Esophagus squamous epithelium (tissue), 5 donors: ENCODE measurements around the gene HDAC7. TPM values are rescaled to one million over a fixed set of nuclear protein-coding genes. Genes with fewer than 3 reads are reported as not detected.
A peak's percentile ranks its signal among the peaks of the same experiment; 100 is the strongest.

Experiments used
- DNase-seq: peaks from one replicate; lab custom pipeline; 2025; lab: John Stamatoyannopoulos, UW
- H3K27ac ChIP-seq, 4 donors: fragments of 200-600 bp; sonication (generic); one replicate each; pipeline ENCODE4 v1.5.1; 2016 to 2019; ENCODE audit warnings: mild to moderate bottlenecking in 1 of 4
- H3K27me3 ChIP-seq, 4 donors: fragments of 200-600 bp; sonication (generic); 1 replicate in 3 of 4; 2 replicates in 1 of 4; pipeline versions ENCODE4 v1.5.1 to v1.6.0; 2017 to 2021; ENCODE audit warnings: antibody characterized with exemption in 1 of 4
- H3K36me3 ChIP-seq, 3 donors: fragments of 200-600 bp; sonication (generic); one replicate each; pipeline ENCODE4 v1.5.1; 2016 to 2019
- H3K4me1 ChIP-seq, 3 donors: fragments of 200-600 bp; sonication (generic); one replicate each; pipeline ENCODE4 v1.5.1; 2017 to 2019
- H3K4me3 ChIP-seq, 4 donors: fragments of 200-600 bp; sonication (generic); 1 replicate in 3 of 4; 2 replicates in 1 of 4; pipeline ENCODE4 v1.5.1; 2016 to 2019; ENCODE audit warnings: mild to moderate bottlenecking in 2 of 4, moderate library complexity in 1 of 4
- H3K9me3 ChIP-seq, 3 donors: fragments of 200-600 bp; sonication (generic); one replicate each; pipeline ENCODE4 v1.5.1; 2016 to 2019
- POLR2A ChIP-seq, 4 donors: fragments of 450-650 bp; IDR thresholded peaks; one replicate each; pipeline ENCODE4 v1.6.1; 2017; ENCODE audit warnings: antibody characterized with exemption in 4 of 4, mild to moderate bottlenecking in 4 of 4, moderate library complexity in 3 of 4
- WGBS, 2 donors: methylation state at CpG; one replicate each; pipeline ENCODE4 v1.1.5; 2018; 5-methylcytosine and 5-hydroxymethylcytosine counted together
- intact Hi-C: fragments of 100-400 bp; cut with DNase I; formaldehyde crosslinking; loops from one replicate; pipeline ENCODE4 v1.15.0; 2022
- total RNA-seq, 4 donors: library from RNA; depleted of rRNA; stranded (reverse); fragments of >200 nt; gene quantifications; one replicate each; pipeline ENCODE4 v1.1.0, GENCODE V29; 2016
- TF ChIP-seq, protein P1 (sequence below), 6 experiments: fragments of 450-650 bp in 4 of 6; fragments of 200-600 bp in 2 of 6; sonication (generic) in 2 of 6; IDR thresholded peaks; one replicate each; pipeline ENCODE4 v1.5.1; 2016 to 2019; ENCODE audit warnings: antibody characterized with exemption in 6 of 6, mild to moderate bottlenecking in 4 of 6, moderate library complexity in 4 of 6
- donor health status: DM: yes; HTN: yes; CAD: no.

The HDAC7 gene
- total RNA-seq, 4 donors from 2014 or later: 19.8 to 37.2 (median 24.0) TPM

DNA sequence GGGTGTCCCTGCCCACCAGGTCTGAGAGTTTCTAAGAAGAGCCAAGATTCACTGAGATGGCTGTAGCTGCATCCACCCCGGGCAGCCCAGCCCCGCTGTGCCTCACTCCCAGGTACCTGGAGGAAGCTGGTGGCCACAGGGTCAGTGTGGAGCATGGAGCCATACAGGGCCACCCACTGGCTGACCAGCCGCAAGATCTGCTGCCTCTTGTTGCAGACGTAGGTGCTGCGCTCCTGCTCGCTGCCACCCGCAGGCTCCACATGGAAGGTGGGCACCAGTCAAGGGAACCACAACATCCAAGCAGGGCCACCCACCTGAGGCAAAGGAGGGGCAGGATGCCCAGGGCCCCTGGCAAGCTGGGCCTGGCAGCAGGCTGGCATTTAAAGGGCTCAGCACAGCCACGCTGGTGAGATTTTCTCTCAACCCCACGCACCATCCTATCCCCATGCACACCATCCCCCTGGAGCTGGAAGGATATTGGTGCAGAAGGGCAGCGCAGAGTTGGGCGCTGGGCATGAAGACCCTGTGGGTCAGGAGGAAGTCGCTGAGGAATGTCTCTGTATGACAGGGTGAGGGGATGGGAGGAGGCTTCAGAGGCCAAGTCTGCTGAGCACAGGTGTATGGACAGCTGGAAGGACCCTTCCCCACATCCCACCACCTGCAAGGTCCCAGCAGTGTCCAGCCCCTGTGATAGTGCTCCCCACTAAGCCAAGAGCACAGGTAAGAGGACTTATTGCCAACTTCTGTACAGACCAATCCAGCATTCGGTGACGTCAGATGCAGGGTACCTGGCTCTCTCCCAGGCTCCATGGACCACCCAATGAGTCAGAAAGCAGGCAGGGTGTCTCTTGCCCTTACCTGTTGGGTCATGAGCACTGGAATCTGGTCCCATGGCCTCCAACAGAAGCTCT lies 71.9 kb downstream of the HDAC7 start:
- no peak for DNase-seq
- 67 to 81% methylated on average over 2 to 8 of the region's 14 CpGs for WGBS, 2 donors
- Histone ChIP-seq H3K4me1 (peaks cover 17 to 38% (median 21%) of the 10 kb centered on the region in 3 donors), H3K4me3 (no peak overlapping the region), H3K9me3 (no peaks in the 10 kb centered on the region), H3K27ac (no peak overlapping the region), H3K36me3 (peaks cover 5 to 60% (median 6%) of the 10 kb centered on the region in 3 donors), H3K27me3 (no peaks in the 10 kb centered on the region)
- intact Hi-C loops: loop anchor here (10.0 kb wide), 1 partner anchor 87 kb away; no protein-coding TSS in a partner anchor
- TF ChIP-seq, protein P1, sequence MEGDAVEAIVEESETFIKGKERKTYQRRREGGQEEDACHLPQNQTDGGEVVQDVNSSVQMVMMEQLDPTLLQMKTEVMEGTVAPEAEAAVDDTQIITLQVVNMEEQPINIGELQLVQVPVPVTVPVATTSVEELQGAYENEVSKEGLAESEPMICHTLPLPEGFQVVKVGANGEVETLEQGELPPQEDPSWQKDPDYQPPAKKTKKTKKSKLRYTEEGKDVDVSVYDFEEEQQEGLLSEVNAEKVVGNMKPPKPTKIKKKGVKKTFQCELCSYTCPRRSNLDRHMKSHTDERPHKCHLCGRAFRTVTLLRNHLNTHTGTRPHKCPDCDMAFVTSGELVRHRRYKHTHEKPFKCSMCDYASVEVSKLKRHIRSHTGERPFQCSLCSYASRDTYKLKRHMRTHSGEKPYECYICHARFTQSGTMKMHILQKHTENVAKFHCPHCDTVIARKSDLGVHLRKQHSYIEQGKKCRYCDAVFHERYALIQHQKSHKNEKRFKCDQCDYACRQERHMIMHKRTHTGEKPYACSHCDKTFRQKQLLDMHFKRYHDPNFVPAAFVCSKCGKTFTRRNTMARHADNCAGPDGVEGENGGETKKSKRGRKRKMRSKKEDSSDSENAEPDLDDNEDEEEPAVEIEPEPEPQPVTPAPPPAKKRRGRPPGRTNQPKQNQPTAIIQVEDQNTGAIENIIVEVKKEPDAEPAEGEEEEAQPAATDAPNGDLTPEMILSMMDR (IDR thresholded peaks at IDR 0.05): no peak
- TF ChIP-seq POLR2A (IDR thresholded peaks at IDR 0.05): no peak

DNA sequence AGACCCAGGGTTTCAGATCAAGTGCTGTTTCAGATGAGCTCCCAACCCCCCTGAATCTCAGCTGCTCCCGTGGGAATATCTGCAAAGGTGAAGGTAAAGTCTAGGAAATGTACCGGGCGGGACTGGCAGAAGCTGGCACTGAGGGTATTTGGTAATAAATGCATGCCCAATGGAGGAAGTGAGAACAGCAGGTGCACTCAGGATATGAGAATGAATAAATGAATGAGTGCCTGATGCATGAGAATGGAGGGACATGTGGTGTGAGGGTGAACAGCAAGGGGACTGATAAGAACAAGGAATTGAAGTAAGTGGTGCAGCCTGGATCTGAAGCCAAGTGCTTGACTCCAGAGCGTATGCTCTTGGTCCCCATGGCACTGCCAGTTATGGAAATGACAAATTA lies 72.6 kb downstream of the HDAC7 start:
- TF ChIP-seq, protein P1 (IDR thresholded peaks at IDR 0.05): no peak
- no peak for TF ChIP-seq POLR2A (IDR thresholded peaks at IDR 0.05)
- Histone ChIP-seq H3K9me3 (no peaks in the 10 kb centered on the region), H3K36me3 (peaks cover 5 to 59% (median 6%) of the 10 kb centered on the region in 3 donors), H3K27me3 (no peaks in the 10 kb centered on the region), H3K27ac (peak overlapping the region in 1 of 4 donors; percentile 3), H3K4me3 (no peak overlapping the region), H3K4me1 (peaks cover 10 to 38% (median 16%) of the 10 kb centered on the region in 3 donors)
- WGBS, 2 donors: 75 to 79% methylated on average over 4 of the region's 4 CpGs
- intact Hi-C loops: loop anchor here (10.0 kb wide), 1 partner anchor 88 kb away; no protein-coding TSS in a partner anchor
- DNase-seq: no peak

DNA sequence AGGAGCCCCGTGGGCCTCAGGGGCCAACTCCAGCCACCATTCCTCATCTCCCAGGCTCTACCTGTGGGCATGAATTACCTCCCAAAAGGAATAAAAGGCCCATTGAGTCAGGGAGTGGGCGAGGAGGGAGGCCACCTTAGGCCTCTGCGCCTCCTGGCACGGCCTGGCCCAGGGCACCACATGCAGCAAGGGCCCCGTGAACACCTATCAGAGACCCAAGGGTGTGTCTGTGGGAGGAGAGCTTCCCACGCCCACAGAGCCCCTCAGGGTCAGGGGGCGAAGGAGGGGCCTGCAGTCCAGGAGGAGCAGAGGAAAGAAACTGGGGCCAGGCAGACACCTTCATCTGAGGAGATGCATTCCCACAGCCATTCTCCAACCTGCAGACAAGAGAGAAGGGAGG lies 73.2 kb downstream of the HDAC7 start:
- H3K36me3 ChIP-seq: peaks cover 5 to 53% (median 6%) of the 10 kb centered on the region in 3 donors
- 40 to 89% methylated on average over 1 to 3 of the region's 7 CpGs for WGBS, 2 donors
- intact Hi-C loops: loop anchor here (10.0 kb wide), 1 partner anchor 88 kb away; no protein-coding TSS in a partner anchor

DNA sequence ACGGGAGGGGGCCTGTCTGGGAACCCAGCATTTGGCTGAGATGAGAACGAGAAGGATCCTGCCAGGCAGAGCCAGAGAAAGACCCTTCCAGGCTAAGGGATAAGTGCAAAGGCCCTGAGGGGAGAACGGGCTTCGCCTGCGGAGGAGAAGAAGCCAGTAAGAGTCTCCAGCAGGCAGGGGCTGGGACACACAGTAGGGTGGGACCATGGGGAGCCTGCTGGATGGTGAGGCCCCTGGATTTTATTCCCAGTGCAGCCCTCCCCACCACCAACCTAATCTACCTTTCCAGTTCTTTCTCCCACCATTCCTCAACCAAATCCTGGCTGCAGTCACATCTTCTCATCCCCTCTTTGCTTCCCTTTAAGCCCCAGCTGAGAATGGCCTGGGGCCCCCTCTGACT lies 73.6 kb downstream of the HDAC7 start:
- TF ChIP-seq, protein P1 (IDR thresholded peaks at IDR 0.05): no peak
- TF ChIP-seq POLR2A (IDR thresholded peaks at IDR 0.05): no peak
- intact Hi-C loops: loop anchor here (10.0 kb wide), 1 partner anchor 89 kb away; no protein-coding TSS in a partner anchor
- Histone ChIP-seq H3K9me3 (no peaks in the 10 kb centered on the region), H3K4me1 (peaks cover 8 to 38% (median 15%) of the 10 kb centered on the region in 3 donors), H3K4me3 (no peak overlapping the region), H3K27me3 (no peaks in the 10 kb centered on the region), H3K36me3 (peaks cover 5 to 49% (median 6%) of the 10 kb centered on the region in 3 donors), H3K27ac (no peak overlapping the region)
- WGBS, 2 donors: 83 to 88% methylated on average over 5 of the region's 5 CpGs
- DNase-seq: no peak

More for the DNA sequence above, 73.2 kb downstream of the HDAC7 start:
- TF ChIP-seq, protein P1 (IDR thresholded peaks at IDR 0.05): no peak
- TF ChIP-seq POLR2A (IDR thresholded peaks at IDR 0.05): no peak
- Histone ChIP-seq H3K9me3 (no peaks in the 10 kb centered on the region), H3K27ac (no peak overlapping the region), H3K27me3 (no peaks in the 10 kb centered on the region), H3K4me3 (no peak overlapping the region), H3K4me1 (peaks cover 8 to 38% (median 13%) of the 10 kb centered on the region in 3 donors)
- DNase-seq: no peak
